ENCODE results near the gene PTPRD. TPM values are rescaled to one million over a fixed set of nuclear protein-coding genes. Genes with fewer than 3 reads are reported as not detected.

PTPRD gene
- total RNA-seq, 4 donors from 2014 or later, result 19.6 to 78.9 (median 45.6) TPM

DNA sequence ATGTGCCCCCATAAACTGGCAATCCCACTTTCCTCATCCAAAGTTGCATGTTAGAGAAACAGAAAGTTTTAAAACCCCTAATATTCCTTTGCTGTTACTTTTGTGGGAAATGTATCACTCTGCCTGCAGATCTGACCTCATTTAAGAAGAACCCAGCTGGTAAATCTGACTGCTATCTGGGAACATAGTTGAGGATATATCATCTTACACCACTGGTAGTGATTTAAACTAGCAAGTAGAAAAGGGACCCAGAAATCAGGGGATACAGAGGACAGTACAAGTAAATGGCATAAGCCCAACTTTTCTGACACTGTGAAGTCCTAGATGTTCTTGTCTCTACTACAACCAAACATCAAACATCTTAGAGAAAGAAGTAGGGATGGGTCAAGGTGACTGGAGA lies 1752.7 kb downstream of the PTPRD start:
- no peak for DNase-seq
- Histone ChIP-seq H3K4me1 (peaks cover 5 to 8% of the 10 kb centered on the region in 2 donors), H3K9me3 (no peaks in the 10 kb centered on the region), H3K4me3 (replicated peaks in 1 of 3) (no peak overlapping the region), H3K27me3 (peaks cover 15% of the 10 kb centered on the region), H3K36me3 (no peaks in the 10 kb centered on the region), H3K27ac (no peak overlapping the region)
- intact Hi-C loops (cut with DNase I), result no loop called here
- TF ChIP-seq, protein P1, sequence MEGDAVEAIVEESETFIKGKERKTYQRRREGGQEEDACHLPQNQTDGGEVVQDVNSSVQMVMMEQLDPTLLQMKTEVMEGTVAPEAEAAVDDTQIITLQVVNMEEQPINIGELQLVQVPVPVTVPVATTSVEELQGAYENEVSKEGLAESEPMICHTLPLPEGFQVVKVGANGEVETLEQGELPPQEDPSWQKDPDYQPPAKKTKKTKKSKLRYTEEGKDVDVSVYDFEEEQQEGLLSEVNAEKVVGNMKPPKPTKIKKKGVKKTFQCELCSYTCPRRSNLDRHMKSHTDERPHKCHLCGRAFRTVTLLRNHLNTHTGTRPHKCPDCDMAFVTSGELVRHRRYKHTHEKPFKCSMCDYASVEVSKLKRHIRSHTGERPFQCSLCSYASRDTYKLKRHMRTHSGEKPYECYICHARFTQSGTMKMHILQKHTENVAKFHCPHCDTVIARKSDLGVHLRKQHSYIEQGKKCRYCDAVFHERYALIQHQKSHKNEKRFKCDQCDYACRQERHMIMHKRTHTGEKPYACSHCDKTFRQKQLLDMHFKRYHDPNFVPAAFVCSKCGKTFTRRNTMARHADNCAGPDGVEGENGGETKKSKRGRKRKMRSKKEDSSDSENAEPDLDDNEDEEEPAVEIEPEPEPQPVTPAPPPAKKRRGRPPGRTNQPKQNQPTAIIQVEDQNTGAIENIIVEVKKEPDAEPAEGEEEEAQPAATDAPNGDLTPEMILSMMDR (IDR thresholded peaks at IDR 0.05), result no peak
- TF ChIP-seq POLR2A (IDR thresholded peaks at IDR 0.05), result no peak

DNA sequence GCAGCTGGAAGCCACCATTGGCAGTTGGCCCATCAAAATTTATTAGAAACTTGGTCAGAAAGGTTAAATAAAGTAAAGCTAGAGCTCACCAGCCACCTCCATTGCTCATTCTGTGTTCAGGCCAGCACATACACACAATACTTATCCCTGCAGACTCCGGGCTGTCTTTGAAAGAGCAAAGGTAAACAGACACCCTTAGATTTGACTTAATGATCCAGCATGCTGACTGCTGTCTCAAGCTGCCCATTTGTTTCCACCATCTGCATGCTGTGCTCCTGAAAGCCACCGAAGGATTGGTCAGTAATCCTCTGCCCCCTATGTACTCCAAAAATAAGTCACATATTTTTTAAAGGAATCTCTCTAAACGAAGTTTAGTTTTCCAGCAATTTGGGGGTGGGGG lies 1753.4 kb downstream of the PTPRD start:
- intact Hi-C loops (cut with DNase I), result no loop called here
- WGBS, 2 donors, result 56 to 68% methylated on average over 3 of the region's 3 CpGs
- Histone ChIP-seq H3K27ac (no peak overlapping the region), H3K27me3 (peaks cover 15% of the 10 kb centered on the region), H3K4me3 (replicated peaks in 1 of 3) (no peak overlapping the region), H3K36me3 (no peaks in the 10 kb centered on the region), H3K9me3 (no peaks in the 10 kb centered on the region), H3K4me1 (peaks cover 5 to 8% of the 10 kb centered on the region in 2 donors)
- TF ChIP-seq, protein P1 (IDR thresholded peaks at IDR 0.05), result no peak
- no peak for TF ChIP-seq POLR2A (IDR thresholded peaks at IDR 0.05)
- no peak for DNase-seq

DNA sequence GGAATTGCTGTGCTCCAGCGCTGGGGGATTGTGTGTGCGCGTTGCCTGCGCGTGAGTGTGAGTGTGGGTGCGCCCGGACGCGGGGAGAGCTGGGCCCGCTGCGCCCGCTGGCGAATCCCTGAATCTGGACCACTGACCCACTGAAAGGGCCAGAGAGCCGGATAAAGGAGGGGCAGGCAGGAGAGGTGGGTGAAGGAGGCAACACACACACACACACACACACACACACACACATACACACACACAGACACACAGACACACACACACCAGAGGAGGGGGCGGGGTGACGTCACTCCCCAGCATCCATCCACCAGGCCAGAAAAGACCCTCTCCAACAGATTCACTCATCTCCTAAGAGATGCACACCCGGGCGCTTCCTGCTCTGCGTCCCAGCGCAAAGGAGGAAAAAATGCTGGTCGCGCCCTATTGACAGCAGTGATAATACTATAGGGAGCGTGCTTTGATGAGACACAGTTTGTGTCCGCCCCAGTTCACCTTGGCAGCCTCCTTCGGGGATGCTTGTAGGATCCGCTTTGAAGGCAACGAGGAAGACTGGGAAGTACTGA lies 1754.1 kb downstream of the PTPRD start:
- WGBS, 2 donors, result 19 to 25% methylated on average over 24 of the region's 27 CpGs
- no peak for TF ChIP-seq POLR2A (IDR thresholded peaks at IDR 0.05)
- TF ChIP-seq, protein P1 (IDR thresholded peaks at IDR 0.05), result no peak
- H3K9me3 ChIP-seq, result no peaks in the 10 kb centered on the region
- H3K36me3 ChIP-seq, result no peaks in the 10 kb centered on the region
- no peak overlapping the region for H3K27ac ChIP-seq
- H3K4me1 ChIP-seq, result peaks cover 5 to 8% of the 10 kb centered on the region in 2 donors
- peaks cover 15% of the 10 kb centered on the region for H3K27me3 ChIP-seq
- DNase-seq, result peak in 1 of 2 donors; percentile 12
- intact Hi-C loops (cut with DNase I), result no loop called here
- H3K4me3 ChIP-seq (replicated peaks in 1 of 3), result peak overlapping the region in 2 of 3 donors; percentile 36 to 61

DNA sequence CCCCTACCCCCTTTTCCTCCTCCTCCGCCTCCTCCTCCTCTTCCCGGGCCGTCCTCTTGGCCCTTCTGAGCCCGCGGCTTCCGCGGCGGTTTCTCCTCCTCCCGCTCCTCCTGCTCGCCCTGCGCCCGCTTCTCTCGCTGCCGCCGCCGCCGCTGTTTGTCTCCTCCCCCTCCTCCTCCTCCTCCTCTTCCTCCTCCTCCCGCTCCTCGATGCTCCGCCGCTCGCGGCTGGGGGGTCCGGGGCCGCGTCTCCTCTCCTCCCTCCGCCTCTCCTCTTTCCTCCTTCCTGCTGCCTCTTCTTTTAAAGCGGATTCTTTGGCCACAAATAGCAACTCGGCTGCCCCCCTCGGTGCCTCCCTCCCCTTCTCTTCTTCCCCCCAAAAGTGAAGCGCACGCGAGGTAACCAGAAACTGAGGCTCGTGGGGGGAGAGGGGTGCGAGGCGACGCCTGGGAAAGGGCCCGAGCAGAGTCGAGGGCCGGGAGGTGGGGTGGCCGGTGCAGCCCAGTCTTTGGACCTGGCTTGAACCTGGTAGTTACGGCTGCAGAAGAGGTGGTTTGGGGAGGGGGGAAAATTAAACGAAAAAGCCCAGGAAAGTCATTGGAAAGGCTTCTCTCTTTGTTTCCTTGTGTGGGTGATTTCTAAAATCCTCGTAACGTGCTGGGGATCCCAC lies 1754.7 kb downstream of the PTPRD start:
- no peak for TF ChIP-seq POLR2A (IDR thresholded peaks at IDR 0.05)
- TF ChIP-seq, protein P1 (IDR thresholded peaks at IDR 0.05), result no peak
- H3K27me3 ChIP-seq, result peaks cover 15% of the 10 kb centered on the region
- no peaks in the 10 kb centered on the region for H3K9me3 ChIP-seq
- WGBS, 2 donors, result 1 to 2% methylated on average over 45 of the region's 45 CpGs
- intact Hi-C loops (cut with DNase I), result no loop called here
- peaks cover 5 to 8% of the 10 kb centered on the region in 2 donors for H3K4me1 ChIP-seq
- peak overlapping the region in 1 of 3 donors; percentile 11 for H3K27ac ChIP-seq
- H3K4me3 ChIP-seq (replicated peaks in 1 of 3), result peak overlapping the region in 2 of 3 donors; percentile 36 to 61
- H3K36me3 ChIP-seq, result no peaks in the 10 kb centered on the region
- peak; percentile 57 to 64 for DNase-seq

Measured in thyroid gland (tissue), 4 donors.